Peyer's patch (tissue), 4 donors: ENCODE measurements around the gene FUT8. TPM values are rescaled to one million over a fixed set of nuclear protein-coding genes. Genes with fewer than 3 reads are reported as not detected.
"Not testable (repeated sequence)": the region's sequence is repeated elsewhere in the genome, so short reads cannot be mapped to it uniquely, and the experiment has no call there.

Experiments
- DNase-seq, 3 donors: peaks; one replicate each; pipeline ENCODE4 v3.0.0-alpha.2; 2017 to 2019
- H3K27ac ChIP-seq, 4 donors: fragments of 200-600 bp; sonication (generic); one replicate each; pipeline ENCODE4 v1.5.1; 2016 to 2019
- H3K27me3 ChIP-seq, 2 donors: fragments of 200-600 bp; sonication (generic); one replicate each; pipeline ENCODE4 v1.5.1; 2019
- H3K36me3 ChIP-seq, 3 donors: fragments of 200-600 bp; sonication (generic); one replicate each; pipeline ENCODE4 v1.5.1; 2016 to 2019
- H3K4me1 ChIP-seq, 4 donors: fragments of 200-600 bp; sonication (generic); one replicate each; pipeline ENCODE4 v1.5.1; 2016 to 2019
- H3K4me3 ChIP-seq, 4 donors: fragments of 200-600 bp; sonication (generic); 1 replicate in 3 of 4; 2 replicates in 1 of 4; pipeline ENCODE4 v1.5.1; 2016 to 2019; ENCODE audit warnings: mild to moderate bottlenecking in 1 of 4
- H3K9me3 ChIP-seq, 4 donors: fragments of 200-600 bp; sonication (generic); one replicate each; pipeline ENCODE4 v1.5.1; 2016 to 2019; ENCODE audit warnings: mild to moderate bottlenecking in 1 of 4
- CTCF ChIP-seq, 6 experiments: fragments of 450-650 bp in 4 of 6; fragments of 200-600 bp in 2 of 6; sonication (generic) in 1 of 6; IDR thresholded peaks; one replicate each; pipeline ENCODE4 v1.5.1; 2017 to 2019; ENCODE audit warnings: antibody characterized with exemption in 6 of 6, mild to moderate bottlenecking in 3 of 6, moderate library complexity in 1 of 6
- POLR2A ChIP-seq, 2 donors: fragments of 450-650 bp; IDR thresholded peaks; one replicate each; pipeline ENCODE4 v1.5.1; 2017; ENCODE audit warnings: antibody characterized with exemption in 2 of 2, mild to moderate bottlenecking in 2 of 2, moderate library complexity in 2 of 2
- total RNA-seq, 4 donors: library from RNA; depleted of rRNA; stranded (reverse); fragments of >200 nt; gene quantifications; one replicate each; pipeline ENCODE4 v1.1.0, GENCODE V29; 2016

FUT8 gene
- total RNA-seq, 4 donors from 2014 or later = 46.4 to 126 (median 55.9) TPM

GRCh38 chr14:65425885-65426284 lies 13.4 kb downstream of the FUT8 start:
- TF ChIP-seq CTCF (IDR thresholded peaks at IDR 0.05) (no peak), POLR2A (IDR thresholded peaks at IDR 0.05) (no peak)
- DNase-seq = no peak
- no peaks in the 10 kb centered on the region for H3K27me3 ChIP-seq
- no peak overlapping the region for H3K27ac ChIP-seq
- no peaks in the 10 kb centered on the region for H3K9me3 ChIP-seq
- H3K36me3 ChIP-seq = no peaks in the 10 kb centered on the region
- no peaks in the 10 kb centered on the region for H3K4me1 ChIP-seq
- no peak overlapping the region for H3K4me3 ChIP-seq

DNA sequence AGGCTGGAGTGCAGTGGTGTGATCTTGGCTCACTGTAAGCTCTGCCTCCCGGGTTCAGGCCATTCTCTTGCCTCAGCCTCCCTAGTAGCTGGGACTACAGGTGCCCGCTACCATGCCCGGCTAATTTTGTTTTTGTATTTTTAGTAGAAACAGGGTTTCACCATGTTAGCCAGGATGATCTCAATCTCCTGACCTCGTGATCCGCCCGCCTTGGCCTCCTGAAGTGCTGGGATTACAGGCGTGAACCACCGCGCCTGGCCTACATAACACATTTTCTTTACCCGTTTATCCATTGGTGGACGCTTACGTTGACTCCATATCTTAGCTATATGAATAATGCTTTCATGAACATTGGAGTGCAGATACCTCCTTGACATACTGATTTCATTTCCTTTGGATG lies 14.4 kb downstream of the FUT8 start:
- not testable (repeated sequence) for DNase-seq, H3K27me3 ChIP-seq, H3K4me1 ChIP-seq, H3K36me3 ChIP-seq, H3K27ac ChIP-seq, H3K9me3 ChIP-seq, H3K4me3 ChIP-seq

GRCh38 chr14:65428691-65429090 lies 16.2 kb downstream of the FUT8 start:
- Histone ChIP-seq H3K36me3 (no peaks in the 10 kb centered on the region), H3K9me3 (no peaks in the 10 kb centered on the region), H3K27me3 (no peaks in the 10 kb centered on the region), H3K4me3 (no peak overlapping the region), H3K27ac (no peak overlapping the region), H3K4me1 (no peaks in the 10 kb centered on the region)
- DNase-seq = no peak
- TF ChIP-seq POLR2A (IDR thresholded peaks at IDR 0.05) (no peak), CTCF (IDR thresholded peaks at IDR 0.05) (no peak)

DNA sequence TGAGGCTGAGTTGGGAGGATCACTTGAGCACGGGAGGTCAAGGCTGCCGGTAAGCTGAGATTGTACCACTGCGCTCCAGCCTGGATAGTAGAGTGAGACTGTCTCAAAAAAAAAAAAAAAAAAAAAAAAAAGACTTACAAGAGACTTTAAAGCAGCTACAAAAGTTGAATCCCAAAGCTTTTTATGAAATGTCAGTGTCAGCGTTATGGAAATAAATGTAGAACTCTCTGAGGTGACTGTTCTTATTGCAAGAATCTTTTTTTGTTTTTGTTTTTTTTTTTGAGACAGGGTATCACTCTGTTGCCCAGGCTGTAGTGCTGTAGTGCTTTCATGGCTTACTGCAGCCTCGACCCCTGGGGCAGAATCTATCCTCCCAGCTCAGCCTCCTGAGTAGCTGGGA lies 17.2 kb downstream of the FUT8 start:
- TF ChIP-seq POLR2A (IDR thresholded peaks at IDR 0.05) (no peak), CTCF (IDR thresholded peaks at IDR 0.05) (no peak)
- no peak overlapping the region for H3K4me3 ChIP-seq
- H3K36me3 ChIP-seq = no peaks in the 10 kb centered on the region
- H3K27me3 ChIP-seq = no peaks in the 10 kb centered on the region
- H3K4me1 ChIP-seq = no peaks in the 10 kb centered on the region
- no peaks in the 10 kb centered on the region for H3K9me3 ChIP-seq
- no peak overlapping the region for H3K27ac ChIP-seq
- no peak for DNase-seq

DNA sequence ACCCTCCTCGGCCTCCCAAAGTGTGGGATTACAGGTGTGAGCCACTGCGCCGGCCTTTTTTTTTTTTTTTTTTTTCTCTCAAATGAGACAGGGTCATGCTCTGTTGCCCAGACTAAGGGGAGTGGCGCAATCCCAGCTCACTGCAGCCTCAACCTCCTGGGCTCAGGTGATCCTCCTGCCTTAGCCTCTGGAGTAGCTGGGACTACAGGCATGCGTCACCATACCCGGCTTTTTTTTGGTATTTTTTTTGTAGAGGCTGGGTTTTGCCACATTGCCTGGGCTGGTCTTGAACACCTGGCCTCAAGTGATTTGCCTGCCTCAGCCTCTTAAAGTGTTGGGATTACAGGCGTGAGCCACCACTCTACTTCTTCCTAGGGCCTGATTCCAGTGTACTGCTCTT lies 18.7 kb downstream of the FUT8 start:
- no peaks in the 10 kb centered on the region for H3K27me3 ChIP-seq
- TF ChIP-seq CTCF (IDR thresholded peaks at IDR 0.05) = no peak
- no peak for TF ChIP-seq POLR2A (IDR thresholded peaks at IDR 0.05)
- no peak overlapping the region for H3K4me3 ChIP-seq
- DNase-seq = no peak
- H3K27ac ChIP-seq = no peak overlapping the region
- no peaks in the 10 kb centered on the region for H3K36me3 ChIP-seq
- no peaks in the 10 kb centered on the region for H3K4me1 ChIP-seq
- H3K9me3 ChIP-seq = no peaks in the 10 kb centered on the region

GRCh38 chr14:65431951-65432350 lies 19.4 kb downstream of the FUT8 start:
- H3K36me3 ChIP-seq = no peaks in the 10 kb centered on the region
- DNase-seq = no peak
- TF ChIP-seq POLR2A (IDR thresholded peaks at IDR 0.05) = no peak
- no peak for TF ChIP-seq CTCF (IDR thresholded peaks at IDR 0.05)

More at GRCh38 chr14:65431951-65432350, 19.4 kb downstream of the FUT8 start:
- H3K9me3 ChIP-seq = no peaks in the 10 kb centered on the region
- no peak overlapping the region for H3K4me3 ChIP-seq
- H3K4me1 ChIP-seq = no peaks in the 10 kb centered on the region
- no peak overlapping the region for H3K27ac ChIP-seq
- H3K27me3 ChIP-seq = no peaks in the 10 kb centered on the region
